K562 (cell line): ENCODE measurements around the gene PHACTR3. TPM values are rescaled to one million over a fixed set of nuclear protein-coding genes. Genes with fewer than 3 reads are reported as not detected.

Source experiments
- ATAC-seq: fragments of 200-7000 bp; cut with Tn5 transposase; 3 replicates; pipeline ENCODE4 v1.9.1; 2020; ENCODE audit warnings: moderate library complexity
- BruUV-seq: library from RNA; stranded (reverse); fragments of 400-500 nt; replicated peaks from 2 replicates; lab custom pipeline; 2021; lab: Mats Ljungman, UMichigan
- CTCF ChIA-PET: fragments of 300-600 bp; formaldehyde crosslinking; extraction: SDS; loops from one replicate; lab custom pipeline; 2021; ENCODE audit warnings: low intra/inter-chr PET ratio; lab: Yijun Ruan, JAX
- POLR2A ChIA-PET: fragments of 300-600, 350-650 bp; sonication (Branson Sonifier 250); formaldehyde crosslinking; extraction: SDS; loops from one replicate; lab custom pipeline; 2021; ENCODE audit warnings: antibody characterized with exemption, inconsistent platforms; lab: Yijun Ruan, JAX
- DNase-seq, 4 experiments: peaks; one replicate each; pipeline versions ENCODE4 v3.0.0 to v3.0.0-alpha.2; 2011 to 2018; ENCODE audit warnings: low spot score in 3 of 4, mixed read lengths in 3 of 4; ENCODE audit errors: extremely low read depth in 1 of 4
- FAIRE-seq: peaks from 2 replicates; lab custom pipeline; 2011; peaks lifted over from hg19 to GRCh38; lab: Jason Lieb, UNC
- H2AFZ ChIP-seq: 2 replicates; pipeline ENCODE4 v1.6.0; 2011; ENCODE audit warnings: low read depth, low read length, control low read depth, inconsistent platforms
- H3K27ac ChIP-seq: fragments of 200-600 bp; 3 replicates; pipeline ENCODE4 v1.8.0; 2011; ENCODE audit warnings: low read depth, mild to moderate bottlenecking, control low read depth, inconsistent platforms, low read length, moderate library complexity, mixed read lengths; ENCODE audit errors: extremely low read depth
- H3K27me3 ChIP-seq, 2 experiments: fragments of 300-600 bp in 1 of 2; 2 replicates in 1 of 2; 3 replicates in 1 of 2; pipeline versions ENCODE4 v1.6.0 to v1.8.0; 2011; ENCODE audit warnings: inconsistent platforms in 2 of 2, low read length in 2 of 2, mild to moderate bottlenecking in 1 of 2, mixed read lengths in 1 of 2, moderate library complexity in 1 of 2; ENCODE audit not compliant: control insufficient read depth in 2 of 2, insufficient read depth in 2 of 2
- H3K36me3 ChIP-seq: fragments of 300-600 bp; 3 replicates; pipeline ENCODE4 v1.8.0; 2011; ENCODE audit warnings: mild to moderate bottlenecking, low read length, inconsistent platforms; ENCODE audit not compliant: control insufficient read depth, insufficient read depth
- H3K4me1 ChIP-seq, 2 experiments: fragments of 200-600 bp in 1 of 2; replicated peaks in 1 of 2; 2 replicates in 1 of 2; 3 replicates in 1 of 2; pipeline versions ENCODE4 v1.5.1 to v1.8.0; 2011; ENCODE audit warnings: inconsistent platforms in 2 of 2, low read length in 2 of 2, mild to moderate bottlenecking in 1 of 2, mixed read lengths in 1 of 2, moderate library complexity in 1 of 2; ENCODE audit not compliant: control insufficient read depth in 2 of 2, insufficient read depth in 2 of 2
- H3K4me2 ChIP-seq: 2 replicates; pipeline ENCODE4 v1.6.1; 2011; ENCODE audit warnings: low read length, control low read depth, inconsistent platforms, mixed read lengths; ENCODE audit not compliant: insufficient read depth
- H3K4me3 ChIP-seq: fragments of 200-600 bp; sonication (generic), shearing (Covaris generic); 2 replicates; pipeline ENCODE4 v1.5.1; 2016; ENCODE audit warnings: control low read depth, inconsistent platforms
- H3K79me2 ChIP-seq: fragments of 200-600 bp; 3 replicates; pipeline ENCODE4 v1.8.0; 2011; ENCODE audit warnings: low read length, inconsistent platforms; ENCODE audit not compliant: control insufficient read depth, insufficient read depth
- H3K9ac ChIP-seq, 2 experiments: 2 replicates each; pipeline versions ENCODE4 v1.6.0 to v1.6.1; 2011; ENCODE audit warnings: low read depth in 2 of 2, low read length in 2 of 2, control low read depth in 1 of 2, inconsistent platforms in 1 of 2, mild to moderate bottlenecking in 1 of 2, mixed read lengths in 1 of 2; ENCODE audit not compliant: insufficient read depth in 1 of 2
- H3K9me1 ChIP-seq: one replicate; pipeline ENCODE4 v1.6.0; 2011; ENCODE audit warnings: inconsistent platforms, mild to moderate bottlenecking, low read length, moderate library complexity; ENCODE audit not compliant: control insufficient read depth, insufficient read depth
- H3K9me3 ChIP-seq: replicated peaks from 2 replicates; pipeline ENCODE4 v1.5.1; 2011; ENCODE audit warnings: low read depth, low read length, inconsistent platforms; ENCODE audit not compliant: control insufficient read depth, insufficient read depth
- H4K20me1 ChIP-seq: replicated peaks from 2 replicates; pipeline ENCODE4 v1.6.1; 2011; ENCODE audit warnings: low read length, inconsistent platforms, mixed read lengths; ENCODE audit not compliant: control insufficient read depth, insufficient read depth
- ELF1 ChIP-seq: fragments of 200-800 bp; sonication (Bioruptor generic); IDR thresholded peaks from 2 replicates; pipeline ENCODE4 v1.6.1; 2016; ENCODE audit warnings: missing genetic modification characterization, missing compliant biosample characterization
- GABPB2 ChIP-seq: fragments of 250-450 bp; sonication (Bioruptor Pico); conservative IDR thresholded peaks from 2 replicates; pipeline ENCODE4 v1.5.1; 2021; ENCODE audit warnings: mild to moderate bottlenecking
- HDAC3 ChIP-seq: fragments of 450-650 bp; IDR thresholded peaks from 2 replicates; pipeline ENCODE4 v1.6.1; 2018; ENCODE audit warnings: borderline replicate concordance, mild to moderate bottlenecking, moderate library complexity; ENCODE audit not compliant: partially characterized antibody
- JUND ChIP-seq, 2 experiments: IDR thresholded peaks; 2 replicates in 1 of 2; 3 replicates in 1 of 2; pipeline ENCODE4 v1.6.1; 2011; ENCODE audit warnings: borderline replicate concordance in 2 of 2, low read depth in 2 of 2, low read length in 2 of 2, improper control_type of control experiment in 1 of 2, missing biosample characterization in 1 of 2, missing genetic modification characterization in 1 of 2, missing genetic modification reagents in 1 of 2
- PHF21A ChIP-seq: fragments of 450-650 bp; IDR thresholded peaks from 2 replicates; pipeline ENCODE4 v1.6.1; 2017; ENCODE audit warnings: low read depth, borderline replicate concordance
- RFX7 ChIP-seq: fragments of 250-450 bp; sonication (Bioruptor Pico); IDR thresholded peaks from 2 replicates; pipeline ENCODE4 v1.5.1; 2021; ENCODE audit warnings: mild to moderate bottlenecking
- SNIP1 ChIP-seq: fragments of 450-650 bp; IDR thresholded peaks from 2 replicates; pipeline ENCODE4 v1.7.1; 2017; ENCODE audit warnings: low read depth, mild to moderate bottlenecking
- TRIM24 ChIP-seq, 2 experiments: fragments of 450-650 bp; IDR thresholded peaks; 2 replicates each; pipeline ENCODE4 v1.6.1; 2016
- YY1 ChIP-seq, 3 experiments: IDR thresholded peaks; 2 replicates each; pipeline ENCODE4 v1.6.1; 2011; ENCODE audit warnings: low read length in 2 of 3, mild to moderate bottlenecking in 2 of 3, moderate library complexity in 2 of 3, borderline replicate concordance in 1 of 3, control low read depth in 1 of 3, low read depth in 1 of 3; ENCODE audit not compliant: insufficient read depth in 3 of 3, insufficient replicate concordance in 2 of 3, control insufficient read depth in 1 of 3, insufficient read length in 1 of 3; ENCODE audit errors: extremely low read depth in 1 of 3
- ZNF133 ChIP-seq: fragments of 250-450 bp; sonication (Bioruptor Pico); IDR thresholded peaks from 2 replicates; pipeline ENCODE4 v1.4.0; 2020; ENCODE audit warnings: mild to moderate bottlenecking
- ZNF41 ChIP-seq: fragments of 250-450 bp; sonication (Bioruptor Pico); conservative IDR thresholded peaks from 2 replicates; pipeline ENCODE4 v1.4.0; 2020; ENCODE audit warnings: mild to moderate bottlenecking
- ZNF592 ChIP-seq: fragments of 450-650 bp; IDR thresholded peaks from 2 replicates; pipeline ENCODE4 v1.6.1; 2017; ENCODE audit warnings: antibody characterized with exemption, mild to moderate bottlenecking
- WGBS: fragments of 100-300 bp; shearing (Covaris generic); methylation state at CpG from one replicate; pipeline ENCODE4 v1.1.6; 2016; ENCODE audit warnings: low coverage, mixed read lengths; ENCODE audit not compliant: insufficient coverage; ENCODE audit errors: missing lambda C conversion rate; 5-methylcytosine and 5-hydroxymethylcytosine counted together
- in situ Hi-C: fragments of 300-500 bp; cut with MboI; formaldehyde crosslinking; loops from 4 replicates; pipeline ENCODE4 v1.15.0; 2018; ENCODE audit warnings: inconsistent platforms, mixed read lengths
- intact Hi-C: fragments of 100-400 bp; cut with micrococcal nuclease; formaldehyde crosslinking; loops from 2 replicates; pipeline ENCODE4 v1.14.2; 2022
- polyA plus RNA-seq, 8 experiments: library from polyadenylated mRNA; depleted of rRNA in 4 of 8; stranded (reverse) in 5 of 8; unstranded in 3 of 8; fragments of >200 nt; fragmentation: Nextera tagmentation in 2 of 8; fragmentation: Illumina TruSeq in 1 of 8; extraction: Ambion mirVana in 2 of 8; extraction: Trizol in 1 of 8; gene quantifications; 2 replicates each; pipeline versions ENCODE4 v1.2.1 to v1.2.3, GENCODE V29; 2011 to 2014; ENCODE audit warnings: inconsistent platforms in 1 of 8, missing spikeins in 1 of 8
- total RNA-seq, 7 experiments: library from RNA; depleted of rRNA in 6 of 7; stranded (reverse); fragments of >200 nt in 6 of 7; fragmentation: Illumina TruSeq in 2 of 7; extraction: Trizol in 2 of 7; gene quantifications; 2 replicates each; pipeline versions ENCODE4 v1.2.1 to v1.2.3, GENCODE V29; 2011 to 2021; ENCODE audit warnings: low replicate concordance in 1 of 7
- TF ChIP-seq, protein P1 (sequence below): fragments of 250-450 bp; sonication (Bioruptor Pico); IDR thresholded peaks from 2 replicates; pipeline ENCODE4 v1.4.0; 2020; ENCODE audit warnings: mild to moderate bottlenecking, moderate library complexity

Gene PHACTR3
- total and polyA plus RNA-seq, 9 of the 15 experiments (the other 6 are each of a cell fraction or from before 2014, with no cell fraction given) = not detected

DNA sequence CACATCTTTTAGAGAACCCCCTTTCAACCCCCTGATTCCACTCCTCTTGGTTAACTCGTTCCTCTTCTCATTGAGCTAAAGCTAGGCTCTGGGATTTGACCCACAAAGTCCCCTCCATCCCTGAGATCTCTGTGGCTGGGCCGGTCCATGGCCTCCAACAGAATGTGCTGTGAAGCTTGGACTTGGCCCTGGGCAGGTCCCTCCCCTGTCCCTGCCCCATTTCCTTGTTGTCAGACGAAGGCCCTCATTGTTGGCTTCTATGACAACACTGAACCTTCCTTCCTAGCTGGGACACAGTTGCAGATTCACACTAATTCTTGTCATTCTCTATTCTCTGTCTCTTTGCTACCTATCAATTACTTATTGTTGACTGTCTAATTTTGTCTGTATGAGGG lies 173.0 kb downstream of the PHACTR3 start:
- H3K27ac ChIP-seq = no peak overlapping the region
- no TSS peak for BruUV-seq
- DNase-seq (no peak), FAIRE-seq (no peak), ATAC-seq (no peak)
- H3K4me3 ChIP-seq = no peak overlapping the region
- intact Hi-C loops = no loop called here
- H3K9me1 ChIP-seq = no peaks in the 10 kb centered on the region
- no peak overlapping the region for H3K4me2 ChIP-seq
- no peaks in the 10 kb centered on the region for H3K79me2 ChIP-seq
- H3K36me3 ChIP-seq = no peaks in the 10 kb centered on the region
- ChIA-PET CTCF (no interaction called here), POLR2A (interaction anchor here (0.6 to 1.1 kb wide), 2 partner anchors 24 to 227 kb away, joined by 3 read pairs; no protein-coding TSS in a partner anchor)
- in situ Hi-C loops = no loop called here
- H3K9me3 ChIP-seq = no peaks in the 10 kb centered on the region
- no peak overlapping the region for H2AFZ ChIP-seq
- H4K20me1 ChIP-seq = 0 out of 2 replicates have a peak, but pooled peaks cover 4% of the 10 kb centered on the region
- H3K9ac ChIP-seq = no peak overlapping the region
- H3K27me3 ChIP-seq = peaks cover 0 to 5% of the 10 kb centered on the region in 2 experiments; a peak in 2 of 5 replicates
- whole genome bisulfite sequencing = 0% methylated on average over 3 of the region's 3 CpGs
- H3K4me1 ChIP-seq = no peaks in the 10 kb centered on the region
- TF ChIP-seq JUND (IDR thresholded peaks at IDR 0.05; ENCODE audit: borderline replicate concordance, low read depth, low read length) = no peak
- TF ChIP-seq JUND (tag; IDR thresholded peaks at IDR 0.05; ENCODE audit: borderline replicate concordance, low read depth, low read length) = no peak
- TF ChIP-seq SNIP1 = no peak
- no peak for TF ChIP-seq PHF21A
- TF ChIP-seq ZNF592 = no peak
- TF ChIP-seq YY1 (IDR thresholded peaks at IDR 0.05; ENCODE audit: borderline replicate concordance in 1 of 3, control insufficient read depth in 1 of 3, extremely low read depth in 1 of 3, insufficient read depth in 3 of 3, insufficient read length in 1 of 3, insufficient replicate concordance in 2 of 3, low read depth in 1 of 3, low read length in 2 of 3) = no peak
- TF ChIP-seq ELF1 (tag) = no peak
- no peak for TF ChIP-seq ZNF41 (CRISPR knock-in tag)
- TF ChIP-seq, protein P1, sequence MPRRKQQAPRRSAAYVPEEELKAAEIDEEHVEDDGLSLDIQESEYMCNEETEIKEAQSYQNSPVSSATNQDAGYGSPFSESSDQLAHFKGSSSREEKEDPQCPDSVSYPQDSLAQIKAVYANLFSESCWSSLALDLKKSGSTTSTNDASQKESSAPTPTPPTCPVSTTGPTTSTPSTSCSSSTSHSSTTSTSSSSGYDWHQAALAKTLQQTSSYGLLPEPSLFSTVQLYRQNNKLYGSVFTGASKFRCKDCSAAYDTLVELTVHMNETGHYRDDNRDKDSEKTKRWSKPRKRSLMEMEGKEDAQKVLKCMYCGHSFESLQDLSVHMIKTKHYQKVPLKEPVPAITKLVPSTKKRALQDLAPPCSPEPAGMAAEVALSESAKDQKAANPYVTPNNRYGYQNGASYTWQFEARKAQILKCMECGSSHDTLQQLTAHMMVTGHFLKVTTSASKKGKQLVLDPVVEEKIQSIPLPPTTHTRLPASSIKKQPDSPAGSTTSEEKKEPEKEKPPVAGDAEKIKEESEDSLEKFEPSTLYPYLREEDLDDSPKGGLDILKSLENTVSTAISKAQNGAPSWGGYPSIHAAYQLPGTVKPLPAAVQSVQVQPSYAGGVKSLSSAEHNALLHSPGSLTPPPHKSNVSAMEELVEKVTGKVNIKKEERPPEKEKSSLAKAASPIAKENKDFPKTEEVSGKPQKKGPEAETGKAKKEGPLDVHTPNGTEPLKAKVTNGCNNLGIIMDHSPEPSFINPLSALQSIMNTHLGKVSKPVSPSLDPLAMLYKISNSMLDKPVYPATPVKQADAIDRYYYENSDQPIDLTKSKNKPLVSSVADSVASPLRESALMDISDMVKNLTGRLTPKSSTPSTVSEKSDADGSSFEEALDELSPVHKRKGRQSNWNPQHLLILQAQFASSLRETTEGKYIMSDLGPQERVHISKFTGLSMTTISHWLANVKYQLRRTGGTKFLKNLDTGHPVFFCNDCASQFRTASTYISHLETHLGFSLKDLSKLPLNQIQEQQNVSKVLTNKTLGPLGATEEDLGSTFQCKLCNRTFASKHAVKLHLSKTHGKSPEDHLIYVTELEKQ (CRISPR knock-in tag) = no peak
- TF ChIP-seq GABPB2 (CRISPR knock-in tag) = no peak
- no peak for TF ChIP-seq RFX7 (CRISPR knock-in tag)
- no peak for TF ChIP-seq TRIM24 (IDR thresholded peaks at IDR 0.05)
- TF ChIP-seq ZNF133 (CRISPR knock-in tag) = no peak
- no peak for TF ChIP-seq HDAC3
